Testis (tissue), 2 donors: Measurements from ENCODE around the gene MTARC1.

Source experiments
- POLR2A ChIP-seq: fragments of 450-650 bp; IDR thresholded peaks from one replicate; pipeline ENCODE4 v1.6.1; 2017; ENCODE audit warnings: antibody characterized with exemption, mild to moderate bottlenecking, moderate library complexity
- TF ChIP-seq, protein P1 (sequence below), 3 experiments: fragments of 450-650 bp in 2 of 3; fragments of 200-600 bp in 1 of 3; sonication (generic) in 1 of 3; IDR thresholded peaks; one replicate each; pipeline ENCODE4 v1.5.1; 2016 to 2019; ENCODE audit warnings: antibody characterized with exemption in 3 of 3, mild to moderate bottlenecking in 2 of 3, moderate library complexity in 1 of 3

GRCh38 chr1:220808345-220809186 lies 21.9 kb downstream of the MTARC1 start:
- TF ChIP-seq, protein P1, sequence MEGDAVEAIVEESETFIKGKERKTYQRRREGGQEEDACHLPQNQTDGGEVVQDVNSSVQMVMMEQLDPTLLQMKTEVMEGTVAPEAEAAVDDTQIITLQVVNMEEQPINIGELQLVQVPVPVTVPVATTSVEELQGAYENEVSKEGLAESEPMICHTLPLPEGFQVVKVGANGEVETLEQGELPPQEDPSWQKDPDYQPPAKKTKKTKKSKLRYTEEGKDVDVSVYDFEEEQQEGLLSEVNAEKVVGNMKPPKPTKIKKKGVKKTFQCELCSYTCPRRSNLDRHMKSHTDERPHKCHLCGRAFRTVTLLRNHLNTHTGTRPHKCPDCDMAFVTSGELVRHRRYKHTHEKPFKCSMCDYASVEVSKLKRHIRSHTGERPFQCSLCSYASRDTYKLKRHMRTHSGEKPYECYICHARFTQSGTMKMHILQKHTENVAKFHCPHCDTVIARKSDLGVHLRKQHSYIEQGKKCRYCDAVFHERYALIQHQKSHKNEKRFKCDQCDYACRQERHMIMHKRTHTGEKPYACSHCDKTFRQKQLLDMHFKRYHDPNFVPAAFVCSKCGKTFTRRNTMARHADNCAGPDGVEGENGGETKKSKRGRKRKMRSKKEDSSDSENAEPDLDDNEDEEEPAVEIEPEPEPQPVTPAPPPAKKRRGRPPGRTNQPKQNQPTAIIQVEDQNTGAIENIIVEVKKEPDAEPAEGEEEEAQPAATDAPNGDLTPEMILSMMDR (IDR thresholded peaks at IDR 0.05) = no peak
- no peak for TF ChIP-seq POLR2A
